ENCODE results near the gene AK9. TPM values are rescaled to one million over a fixed set of nuclear protein-coding genes. Genes with fewer than 3 reads are reported as not detected.

The AK9 gene
- total and polyA plus RNA-seq, 10 of the 15 experiments (the other 5 are each of a cell fraction or from before 2014, with no cell fraction given), result 2.1 to 7.4 (median 4.2) TPM

DNA sequence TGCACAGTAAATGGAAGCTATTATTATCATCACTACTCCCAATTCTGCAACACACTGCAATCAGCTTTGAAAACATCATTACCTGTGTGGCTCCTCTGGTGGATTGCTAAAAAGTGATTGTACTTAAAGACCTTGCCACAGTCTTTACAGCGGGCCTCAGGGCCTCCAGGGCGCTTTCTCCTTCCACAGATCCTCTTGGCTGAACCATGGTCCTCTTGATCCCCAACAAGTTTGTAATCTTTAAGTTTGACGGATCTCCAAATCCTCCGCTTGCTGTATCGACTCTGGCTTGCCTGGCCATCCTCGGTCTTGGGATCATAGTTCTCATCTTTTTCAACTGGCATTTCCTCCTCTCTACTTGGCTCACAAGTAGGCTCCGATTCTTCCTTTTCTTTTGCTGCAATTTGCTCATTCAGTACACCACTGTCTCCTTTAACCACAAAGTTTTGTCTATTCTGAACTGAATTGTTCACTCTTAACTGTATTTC is 210.0 kb downstream of the AK9 start:
- Histone ChIP-seq H3K36me3 (ENCODE audit: control insufficient read depth in 2 of 2, insufficient read depth in 2 of 2, low read length in 1 of 2) (peaks cover 0 to 18% of the 10 kb centered on the region in 2 experiments; a peak in 2 of 4 replicates), H3K4me2 (ENCODE audit: control insufficient read depth, insufficient read depth) (peak overlapping the region; percentile 93), H2AFZ (ENCODE audit: control insufficient read depth, low read depth, low read length) (no peak overlapping the region), H3K27ac (ENCODE audit: control insufficient read depth, insufficient read depth) (no peak overlapping the region), H3K9ac (ENCODE audit: control insufficient read depth, insufficient read depth, low read length) (peak overlapping the region; percentile 23; the same call in 1 of the 2 replicates), H4K20me1 (ENCODE audit: control insufficient read depth, insufficient read depth) (no peaks in the 10 kb centered on the region), H3K9me3 (replicated peaks; ENCODE audit: control insufficient read depth, insufficient read depth, low read length) (no peaks in the 10 kb centered on the region), H3K4me3 (peak overlapping the region; percentile 86), H3K4me1 (ENCODE audit: control insufficient read depth, insufficient read depth, low read length) (no peaks in the 10 kb centered on the region; the same call in 1 of the 2 replicates), H3K27me3 (replicated peaks in 1 of 2; ENCODE audit: control insufficient read depth in 2 of 2, insufficient read depth in 2 of 2, low read length in 1 of 2) (no peaks in the 10 kb centered on the region), H3K79me2 (ENCODE audit: control insufficient read depth, insufficient read depth, low read length) (peaks cover 63% of the 10 kb centered on the region)
- WGBS (ENCODE audit: insufficient coverage, insufficient replicate concordance, low lambda C conversion rate, missing lambda C conversion rate), result 98% methylated on average over 7 of the region's 7 CpGs
- POLR2A ChIA-PET, result interaction anchor here (1.1 to 9.3 kb wide), 4 partner anchors 21 to 105 kb away, joined by 3 to 132 read pairs (median 6); partner anchors contain the start of genes MICAL1 and SMPD2
- RAD21 ChIA-PET (ENCODE audit: unreplicated experiment), result interaction anchor here (1.0 to 5.5 kb wide), 5 partner anchors 16 to 293 kb away, joined by 3 to 97 read pairs (median 23); partner anchors contain the start of genes CD164, MICAL1, PPIL6 and SMPD2
- SMC1A ChIA-PET (ENCODE audit: uncharacterized antibody, unreplicated experiment), result interaction anchor here (0.5 to 9.4 kb wide), 8 partner anchors 9 to 96 kb away, joined by 3 to 148 read pairs (median 9); partner anchors contain the start of genes MICAL1, PPIL6 and SMPD2
- DNase-seq (ENCODE audit: low read depth, low spot score) (no peak), ATAC-seq (no peak), FAIRE-seq (no peak)
- intact Hi-C loops (cut with micrococcal nuclease; ENCODE audit: unreplicated experiment), result loop anchor here (2.0 kb wide), 1 partner anchor 98 kb away; the partner anchor contains the start of gene CD164
- CTCF ChIA-PET, result interaction anchor here (0.7 to 4.5 kb wide), 9 partner anchors 8 to 97 kb away, joined by 3 to 35 read pairs (median 10); partner anchors contain the start of genes CD164, MICAL1, PPIL6 and SMPD2
- BruUV-seq (replicated peaks), result TSS peak; percentile 68
- in situ Hi-C loops (cut with MboI), result no loop called here
- TF ChIP-seq FOS (IDR thresholded peaks at IDR 0.05; ENCODE audit: borderline replicate concordance, extremely low read depth, insufficient read length), result no peak
- no peak for TF ChIP-seq MYC (IDR thresholded peaks at IDR 0.05; ENCODE audit: insufficient read depth, insufficient read length, insufficient replicate concordance, low read length, severe bottlenecking)
- peak; percentile 93 for TF ChIP-seq MLLT1 (IDR thresholded peaks at IDR 0.05)
- TF ChIP-seq YY1 (IDR thresholded peaks at IDR 0.05; ENCODE audit: low read depth, low read length), result no peak

Data from GM12878 (cell line).